HG03520 (cell line): ENCODE measurements around the gene FBXO28.
"Not testable (repeated sequence)": the region's sequence is repeated elsewhere in the genome, so short reads cannot be mapped to it uniquely, and the experiment has no call there.

Experiments used
- ATAC-seq: cut with Tn5 transposase; IDR thresholded peaks from one replicate; pipeline ENCODE4 v1.9.1; 2021; ENCODE audit warnings: mild to moderate bottlenecking, moderate library complexity; ENCODE audit not compliant: unreplicated experiment

Gene FBXO28

GRCh38 chr1:224183591-224184312 is 69.8 kb downstream of the FBXO28 start:
- ATAC-seq = peak; percentile 38

- ATAC-seq = no peak
These were observed 71.3 kb downstream of the FBXO28 start for GRCh38 chr1:224185208-224185607.

GRCh38 chr1:224188286-224188685 is 74.4 kb downstream of the FBXO28 start:
- ATAC-seq = no peak

- ATAC-seq = no peak
These were observed 75.7 kb downstream of the FBXO28 start for GRCh38 chr1:224189561-224189960.

- ATAC-seq = no peak
These were observed 78.3 kb downstream of the FBXO28 start for GRCh38 chr1:224192082-224192788.

GRCh38 chr1:224193319-224193966 is 79.5 kb downstream of the FBXO28 start:
- ATAC-seq = no peak

GRCh38 chr1:224196813-224197600 is 83.1 kb downstream of the FBXO28 start:
- ATAC-seq = no peak

GRCh38 chr1:224198572-224198971 is 84.7 kb downstream of the FBXO28 start:
- no peak for ATAC-seq

GRCh38 chr1:224199679-224200078 is 85.8 kb downstream of the FBXO28 start:
- no peak for ATAC-seq

- no peak for ATAC-seq
These were observed 87.5 kb downstream of the FBXO28 start for GRCh38 chr1:224201383-224201782.

GRCh38 chr1:224201853-224202252 is 87.9 kb downstream of the FBXO28 start:
- ATAC-seq = no peak

GRCh38 chr1:224203243-224204016 is 89.5 kb downstream of the FBXO28 start:
- ATAC-seq = no peak

- no peak for ATAC-seq
These were observed 91.5 kb downstream of the FBXO28 start for GRCh38 chr1:224205438-224205840.

GRCh38 chr1:224205931-224206538 is 92.1 kb downstream of the FBXO28 start:
- ATAC-seq = not testable (repeated sequence)

GRCh38 chr1:224211206-224211962 is 97.5 kb downstream of the FBXO28 start:
- no peak for ATAC-seq
